RWPE1 (cell line): Measurements from ENCODE around the gene MRPS31.

Experiments used
- CTCF ChIA-PET: fragments of 350-600 bp; sonication (Branson Sonifier 250); formaldehyde crosslinking; extraction: SDS; loops from one replicate; lab custom pipeline; 2021; lab: Yijun Ruan, JAX
- POLR2A ChIA-PET: fragments of 400-600 bp; formaldehyde crosslinking; extraction: SDS; loops from one replicate; lab custom pipeline; 2020; ENCODE audit warnings: antibody characterized with exemption; ENCODE audit not compliant: low non-redundant PET; lab: Yijun Ruan, JAX
- DNase-seq: peaks from one replicate; pipeline ENCODE4 v3.0.0; 2012; ENCODE audit warnings: low spot score
- H3K27ac ChIP-seq: fragments of 450-650 bp; 2 replicates; pipeline ENCODE4 v1.5.1; 2017
- TF ChIP-seq, protein P1 (sequence below): fragments of 450-650 bp; conservative IDR thresholded peaks from 2 replicates; pipeline ENCODE4 v1.5.1; 2017; ENCODE audit warnings: low read depth, mild to moderate bottlenecking

Gene MRPS31

DNA sequence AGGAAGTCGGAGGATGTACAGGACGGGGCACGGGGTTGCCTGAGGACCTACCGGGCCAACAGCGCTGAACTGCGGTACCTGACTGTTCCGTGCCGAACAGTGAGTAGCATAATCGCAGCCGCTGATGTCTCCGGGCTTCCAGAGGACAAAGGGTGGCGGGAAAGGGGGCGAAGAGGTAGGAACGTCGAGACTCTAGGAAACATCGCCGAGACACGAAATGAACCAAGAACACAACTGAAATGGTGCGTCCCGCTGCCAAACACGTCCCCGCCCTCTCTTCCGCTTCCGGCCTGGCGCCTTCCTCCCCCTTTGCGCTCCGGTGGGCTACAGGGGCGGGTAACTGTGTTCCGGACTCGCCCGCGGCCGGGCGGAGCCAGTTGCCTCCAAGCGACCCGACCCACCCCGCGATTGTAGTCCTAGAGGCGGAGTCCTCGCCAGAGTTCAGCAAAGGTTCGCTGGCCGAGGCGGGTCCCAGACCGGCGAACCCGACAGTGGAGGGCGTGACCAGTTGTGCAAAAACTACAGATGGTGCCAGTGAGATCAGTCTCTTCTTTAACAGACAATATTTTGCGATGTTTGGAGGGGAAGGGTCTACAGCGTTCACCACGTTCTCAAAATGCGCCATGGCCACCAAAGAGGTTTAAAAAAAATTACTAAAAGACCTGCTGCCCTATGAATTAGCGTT is at the start of gene MRPS31:
Gene MRPS31 (minus strand): TSS at position 257 of the 685 bp plus-strand sequence. CDS start 54 bp downstream, at position 203.
- POLR2A ChIA-PET = interaction anchor here (0.7 kb wide), 1 partner anchor 154 kb away, joined by 3 read pairs; no protein-coding TSS in a partner anchor
- H3K27ac ChIP-seq = peak within 1 kb of the TSS; percentile 87
- CTCF ChIA-PET = no interaction called here
- DNase-seq = peak; percentile 92
- TF ChIP-seq, protein P1, sequence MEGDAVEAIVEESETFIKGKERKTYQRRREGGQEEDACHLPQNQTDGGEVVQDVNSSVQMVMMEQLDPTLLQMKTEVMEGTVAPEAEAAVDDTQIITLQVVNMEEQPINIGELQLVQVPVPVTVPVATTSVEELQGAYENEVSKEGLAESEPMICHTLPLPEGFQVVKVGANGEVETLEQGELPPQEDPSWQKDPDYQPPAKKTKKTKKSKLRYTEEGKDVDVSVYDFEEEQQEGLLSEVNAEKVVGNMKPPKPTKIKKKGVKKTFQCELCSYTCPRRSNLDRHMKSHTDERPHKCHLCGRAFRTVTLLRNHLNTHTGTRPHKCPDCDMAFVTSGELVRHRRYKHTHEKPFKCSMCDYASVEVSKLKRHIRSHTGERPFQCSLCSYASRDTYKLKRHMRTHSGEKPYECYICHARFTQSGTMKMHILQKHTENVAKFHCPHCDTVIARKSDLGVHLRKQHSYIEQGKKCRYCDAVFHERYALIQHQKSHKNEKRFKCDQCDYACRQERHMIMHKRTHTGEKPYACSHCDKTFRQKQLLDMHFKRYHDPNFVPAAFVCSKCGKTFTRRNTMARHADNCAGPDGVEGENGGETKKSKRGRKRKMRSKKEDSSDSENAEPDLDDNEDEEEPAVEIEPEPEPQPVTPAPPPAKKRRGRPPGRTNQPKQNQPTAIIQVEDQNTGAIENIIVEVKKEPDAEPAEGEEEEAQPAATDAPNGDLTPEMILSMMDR = no peak

DNA sequence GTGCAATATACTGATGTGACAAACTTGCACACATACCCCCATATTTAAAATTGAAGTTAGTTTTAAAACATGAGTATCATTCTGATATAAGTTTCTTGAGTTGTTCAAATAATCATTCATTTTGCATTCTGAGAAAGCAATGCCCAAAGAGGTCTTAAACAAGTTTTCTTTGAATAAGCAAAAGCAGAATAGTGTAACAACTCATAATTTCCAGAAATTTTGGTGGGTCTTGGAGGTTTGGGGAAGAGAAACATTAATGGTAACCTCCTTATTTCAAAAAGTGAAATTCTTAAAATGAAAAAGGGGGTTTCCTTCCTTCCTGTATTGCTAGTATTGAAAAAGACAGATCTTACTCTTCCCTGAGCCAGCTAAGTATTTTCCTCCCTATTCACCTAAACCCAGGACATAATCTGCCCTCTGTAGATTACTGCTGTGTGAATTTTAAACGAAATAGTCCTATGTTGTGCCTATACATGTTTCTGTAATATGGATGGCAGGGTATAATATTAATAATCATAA is 48.9 kb upstream of the MRPS31 start:
- no peak overlapping the region for H3K27ac ChIP-seq
- ChIA-PET CTCF (no interaction called here), POLR2A (no interaction called here)
- TF ChIP-seq, protein P1 = no peak
- DNase-seq = no peak

DNA sequence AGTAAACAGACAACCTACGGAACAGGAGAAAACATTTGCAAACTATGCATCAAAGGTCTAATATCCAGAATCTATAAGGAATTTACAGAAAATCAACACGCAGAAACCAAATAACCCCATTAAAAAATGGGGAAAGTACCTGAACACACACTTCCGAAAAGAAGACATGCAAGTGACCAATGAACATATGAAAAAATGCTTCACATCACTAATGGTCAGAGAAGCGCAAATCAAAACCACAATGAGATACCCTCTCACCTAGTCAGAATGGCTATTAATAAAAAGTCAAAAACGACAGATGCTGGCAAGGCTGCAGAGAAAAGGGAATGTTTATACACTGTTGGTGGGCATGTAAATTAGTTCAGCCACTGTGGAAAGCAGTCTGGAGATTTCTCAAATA is 47.9 kb upstream of the MRPS31 start:
- H3K27ac ChIP-seq = no peak overlapping the region
- POLR2A ChIA-PET = no interaction called here
- no peak for DNase-seq
- TF ChIP-seq, protein P1 = no peak
- CTCF ChIA-PET = no interaction called here

DNA sequence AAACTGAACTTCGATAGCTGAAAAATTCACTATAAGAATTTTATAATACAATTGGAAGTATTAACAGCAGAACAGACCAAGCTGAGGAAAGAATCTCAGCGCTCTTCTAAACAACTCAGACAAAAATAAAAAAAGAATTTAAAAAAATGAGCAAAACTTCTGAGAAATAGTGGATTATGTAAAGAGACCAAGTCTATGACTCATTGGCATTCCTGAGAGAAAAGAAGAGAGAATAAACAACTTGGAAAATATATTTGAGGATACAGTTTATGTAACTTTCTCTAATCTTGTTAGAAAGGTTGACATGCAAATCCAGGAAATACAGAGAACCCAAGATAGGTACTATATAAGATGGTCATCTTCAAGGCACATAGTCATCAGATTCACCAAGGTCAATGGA is 43.8 kb upstream of the MRPS31 start:
- ChIA-PET CTCF (no interaction called here), POLR2A (no interaction called here)
- no peak overlapping the region for H3K27ac ChIP-seq
- TF ChIP-seq, protein P1 = no peak
- DNase-seq = no peak

DNA sequence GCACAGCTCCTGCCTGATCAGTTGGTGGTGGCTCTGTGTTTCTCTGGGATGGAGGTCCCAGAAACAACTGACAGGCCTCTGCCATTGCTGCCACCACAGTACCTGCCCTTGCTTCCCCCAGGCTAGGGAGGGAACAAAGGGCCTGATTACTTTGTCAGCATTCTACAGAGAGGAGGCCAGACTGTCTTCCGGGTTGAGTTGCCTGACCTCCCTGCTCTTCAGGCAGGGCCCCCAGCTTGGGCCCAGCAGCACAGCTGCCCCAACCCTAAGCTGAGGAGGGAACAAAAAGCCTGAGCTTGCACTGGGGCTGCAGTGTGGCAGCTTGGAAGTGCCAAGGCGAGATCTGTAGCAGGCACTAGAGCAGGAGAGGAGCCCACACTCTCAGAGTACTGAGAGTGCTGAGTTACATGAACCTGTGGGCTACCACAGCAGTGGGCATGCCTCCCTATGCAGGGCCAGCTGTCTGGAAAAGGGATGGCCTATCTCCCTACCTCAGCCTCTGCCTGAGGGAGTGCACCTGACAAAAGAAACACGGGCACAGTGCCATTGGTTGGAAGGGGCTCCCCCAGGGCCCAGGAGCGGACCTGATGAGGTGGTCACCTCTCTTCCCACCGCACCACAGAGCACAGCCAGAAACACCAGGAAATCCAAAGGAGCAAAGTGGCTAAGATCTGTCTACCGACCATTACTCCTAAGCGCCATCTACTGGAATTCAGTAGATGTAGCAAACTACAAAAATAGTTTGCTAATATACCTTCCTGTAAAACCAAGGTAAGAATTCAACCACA is 42.9 kb upstream of the MRPS31 start:
- TF ChIP-seq, protein P1 = peak; percentile 14; the same call in 1 of the 2 replicates
- POLR2A ChIA-PET = no interaction called here

DNA sequence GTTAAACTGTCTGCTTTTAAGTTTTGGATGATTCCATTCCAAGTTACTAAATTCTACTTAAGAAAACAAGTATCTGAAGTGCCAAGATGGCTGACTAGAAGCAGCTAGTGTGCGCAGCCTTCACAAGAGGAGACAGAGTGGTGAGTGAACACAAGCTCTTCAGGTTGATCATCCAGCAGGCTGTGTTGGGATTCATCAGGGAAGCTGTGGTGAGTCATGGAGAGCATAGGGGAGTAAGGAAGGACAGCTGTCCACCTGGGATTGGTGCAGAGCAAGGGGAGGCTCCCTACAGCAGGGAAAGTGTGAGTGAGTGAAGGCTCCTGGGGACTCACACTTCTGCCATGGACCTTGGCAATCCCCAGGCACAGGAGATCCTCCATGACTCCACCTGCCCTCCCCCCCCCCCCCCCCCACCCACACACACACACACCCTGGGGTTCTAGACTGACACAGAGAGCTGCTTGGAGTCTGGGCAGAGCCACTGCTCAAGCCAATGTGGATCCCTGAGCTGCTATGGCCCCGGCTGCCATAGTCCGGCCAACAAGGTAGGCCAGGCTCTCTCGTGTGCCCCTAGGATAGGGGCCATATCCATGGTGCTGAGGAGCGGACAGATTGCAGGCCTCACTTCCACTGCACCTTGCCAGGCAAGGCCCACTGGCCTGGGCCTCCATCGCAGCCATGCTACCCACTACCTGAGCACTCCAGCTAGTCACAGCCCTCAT is 41.9 kb upstream of the MRPS31 start:
- ChIA-PET POLR2A (no interaction called here), CTCF (no interaction called here)
- TF ChIP-seq, protein P1 = no peak
- H3K27ac ChIP-seq = no peak overlapping the region
- DNase-seq = peak; percentile 31

More for the DNA sequence above, 42.9 kb upstream of the MRPS31 start:
- no peak overlapping the region for H3K27ac ChIP-seq
- CTCF ChIA-PET = no interaction called here
- DNase-seq = peak; percentile 7
